GOT3 (cell line): ENCODE results near the gene HUNK.
A peak's percentile ranks its signal among the peaks of the same experiment; 100 is the strongest.
"Not testable (repeated sequence)": the region's sequence is repeated elsewhere in the genome, so short reads cannot be mapped to it uniquely, and the experiment has no call there.

Source experiments
- DNase-seq: peaks from one replicate; lab custom pipeline; 2025; ENCODE audit warnings: mixed read lengths; lab: John Stamatoyannopoulos, UW

HUNK gene

DNA sequence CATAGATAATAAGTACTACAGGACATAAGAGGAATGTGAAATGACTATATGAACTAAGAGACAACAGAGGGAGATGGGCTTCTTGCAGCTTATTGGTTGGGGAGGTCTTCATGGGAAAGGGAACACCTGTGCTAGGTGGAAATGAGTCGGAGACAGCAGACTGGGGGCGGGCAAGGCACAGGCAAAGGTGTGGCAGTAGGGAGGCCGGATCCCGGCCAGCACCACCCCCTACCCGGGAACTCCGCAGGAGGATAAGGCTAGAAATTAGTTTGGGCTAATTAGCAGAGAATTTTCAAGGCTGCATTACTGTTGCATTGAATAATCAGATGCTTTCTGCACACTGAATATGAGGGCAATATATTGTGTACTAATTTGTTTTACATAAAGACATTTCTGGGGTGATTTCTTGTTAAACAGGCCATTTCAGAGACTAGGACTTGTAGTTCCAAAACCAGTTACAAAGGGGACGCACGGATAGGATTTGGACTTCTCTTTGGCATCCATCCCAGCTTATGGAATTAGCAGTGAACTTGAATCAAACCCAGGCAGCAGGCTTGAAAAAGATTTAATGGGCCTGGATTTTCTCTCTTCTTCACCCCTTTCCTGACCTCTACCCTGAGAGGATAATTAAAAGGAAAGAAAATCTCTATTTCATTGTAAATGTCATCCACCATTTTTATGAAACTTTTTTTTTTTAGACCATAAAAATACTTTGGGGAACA, 2.2 kb upstream of the HUNK start:
- no peak for DNase-seq

DNA sequence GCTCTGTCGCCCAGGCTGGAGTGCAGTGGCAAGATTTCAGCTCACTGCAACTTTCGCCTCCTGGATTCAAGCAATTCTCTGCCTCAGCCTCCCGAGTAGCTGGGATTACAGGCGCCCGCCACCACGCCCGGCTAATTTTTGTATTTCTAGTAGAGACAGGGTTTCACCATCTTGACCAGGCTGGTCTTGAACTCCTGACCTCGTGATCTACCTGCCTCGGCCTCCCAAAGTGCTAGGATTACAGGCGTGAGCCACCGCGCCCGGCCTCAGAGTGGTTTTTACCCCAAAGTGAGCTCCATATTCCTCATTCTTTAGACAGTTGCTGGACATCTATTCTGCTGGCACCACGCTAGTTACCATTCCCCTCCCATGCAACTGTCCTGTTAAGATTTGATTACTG, 1.4 kb upstream of the HUNK start:
- not testable (repeated sequence) for DNase-seq

DNA sequence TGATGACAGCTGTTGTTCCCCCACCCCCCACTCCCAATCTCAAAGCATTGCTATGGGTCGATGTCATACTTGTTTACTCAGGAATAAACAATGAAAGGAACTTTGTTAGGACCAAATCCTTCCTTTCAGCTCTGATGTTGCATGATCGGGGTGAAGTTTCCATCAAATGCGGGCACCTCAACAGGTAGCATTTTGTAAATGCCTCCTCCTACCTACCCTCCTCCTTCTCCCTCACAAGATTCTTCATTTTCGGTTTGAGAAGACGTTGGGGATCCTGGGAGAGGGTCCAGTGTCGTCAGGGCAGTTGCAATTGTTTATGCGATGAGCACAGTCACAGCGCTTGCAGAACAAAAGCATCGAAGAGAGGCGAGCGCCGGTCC, 758 bp upstream of the HUNK start:
- no peak for DNase-seq

DNA sequence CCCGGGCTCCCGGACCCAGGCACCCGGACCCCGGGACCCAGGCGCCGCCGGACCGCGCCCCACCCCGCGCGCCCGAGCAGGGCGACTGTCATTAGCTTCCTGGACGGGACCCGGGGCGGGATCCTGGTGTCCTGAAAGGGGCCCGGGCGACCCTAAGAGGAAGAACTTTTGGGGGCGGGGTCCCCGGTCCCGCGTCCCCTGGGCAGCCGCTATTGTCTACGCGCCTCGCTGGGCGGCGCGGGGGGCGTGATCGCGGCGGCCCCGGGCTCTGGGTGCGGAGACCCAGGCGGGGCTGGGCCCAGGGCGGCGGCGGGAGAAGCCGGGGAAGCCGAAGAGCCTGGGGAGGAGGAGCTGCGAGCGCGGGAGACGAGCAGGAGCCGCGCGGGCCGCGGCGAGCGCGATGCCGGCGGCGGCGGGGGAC, 465 bp downstream of the HUNK start:
- no peak for DNase-seq

DNA sequence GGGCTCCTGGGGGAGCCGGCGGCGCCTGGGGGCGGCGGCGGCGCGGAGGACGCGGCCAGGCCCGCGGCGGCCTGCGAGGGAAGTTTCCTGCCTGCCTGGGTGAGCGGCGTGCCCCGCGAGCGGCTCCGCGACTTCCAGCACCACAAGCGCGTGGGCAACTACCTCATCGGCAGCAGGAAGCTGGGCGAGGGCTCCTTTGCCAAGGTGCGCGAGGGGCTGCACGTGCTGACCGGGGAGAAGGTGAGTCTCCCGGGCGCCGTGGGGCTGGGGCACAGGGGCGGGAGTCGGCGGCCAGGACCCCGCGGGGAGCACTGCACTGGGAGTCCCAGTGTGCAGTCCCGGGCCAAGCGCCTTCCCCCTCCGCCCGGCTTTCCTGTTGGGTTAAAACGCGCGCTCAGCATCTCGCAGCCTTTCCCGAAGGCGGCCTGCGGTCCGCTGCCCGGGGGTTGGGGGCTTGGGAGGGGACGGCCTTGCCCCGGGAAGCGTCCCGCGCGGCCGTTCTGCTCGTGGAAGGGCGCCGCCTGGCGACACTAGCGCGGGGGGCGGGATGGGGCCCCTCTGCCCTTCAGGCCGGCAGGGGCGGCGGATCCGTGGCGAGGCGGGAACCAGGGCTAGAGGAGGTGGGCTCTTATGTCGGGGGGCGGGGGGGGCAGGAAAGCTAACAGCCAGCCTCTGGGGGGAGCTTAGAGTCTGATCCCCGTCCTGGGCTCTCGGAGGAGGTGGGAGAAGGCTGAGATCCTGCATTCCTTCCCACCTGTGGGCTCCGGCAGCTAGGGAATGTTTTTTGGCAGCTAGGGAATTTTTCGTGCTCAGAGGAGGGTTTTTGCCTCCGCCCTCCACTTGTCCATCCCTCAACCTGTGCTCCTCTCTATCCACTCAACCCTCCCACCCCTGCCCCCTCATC, 1.1 kb downstream of the HUNK start:
- DNase-seq: peak; percentile 21

DNA sequence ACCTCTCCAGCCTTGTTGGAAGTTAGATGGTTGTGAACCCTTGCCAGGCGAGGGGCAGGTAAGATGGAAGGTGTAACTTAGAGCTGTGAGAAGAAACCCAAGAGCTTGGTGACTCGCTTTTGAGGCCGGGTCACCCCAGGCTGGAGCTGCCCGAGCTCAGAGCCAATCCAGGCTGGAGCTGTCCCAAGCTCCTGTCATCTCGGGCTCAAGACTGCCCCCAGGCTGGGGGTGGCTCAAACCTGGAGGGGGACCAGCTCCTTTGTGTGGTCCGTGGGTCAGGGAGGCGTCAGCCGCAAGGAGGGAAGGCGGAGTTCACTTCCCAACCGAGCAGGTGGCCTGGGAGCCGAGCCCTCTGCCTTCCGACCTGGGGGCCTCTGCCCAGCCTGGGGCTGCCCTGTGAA, 2.0 kb downstream of the HUNK start:
- DNase-seq: no peak

GRCh38 chr21:31875496-31876015, 2.7 kb downstream of the HUNK start:
- DNase-seq: no peak

DNA sequence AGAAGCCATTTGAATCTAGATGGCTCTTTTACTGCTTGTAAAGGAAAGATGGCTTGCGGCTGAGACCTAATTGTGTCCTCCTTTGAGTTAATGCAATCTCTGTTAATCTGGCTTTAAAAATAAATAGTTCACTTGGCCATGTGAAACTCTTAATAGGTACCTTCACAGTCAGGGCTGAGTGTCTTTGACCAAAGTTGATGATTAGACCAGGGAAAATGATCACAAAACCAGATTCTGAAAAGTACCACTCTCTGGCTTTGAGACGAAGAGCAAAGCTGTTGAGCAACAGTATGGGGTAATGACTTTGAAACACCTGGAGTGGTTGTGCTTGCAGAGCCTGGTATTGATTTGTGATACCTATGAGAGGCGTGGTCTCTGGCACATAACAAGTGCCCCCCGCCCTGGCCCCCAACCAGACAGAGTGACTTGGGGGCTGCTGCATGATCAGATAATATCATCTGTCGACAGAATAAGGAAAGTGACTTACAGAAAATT, 4.7 kb downstream of the HUNK start:
- DNase-seq: no peak

DNA sequence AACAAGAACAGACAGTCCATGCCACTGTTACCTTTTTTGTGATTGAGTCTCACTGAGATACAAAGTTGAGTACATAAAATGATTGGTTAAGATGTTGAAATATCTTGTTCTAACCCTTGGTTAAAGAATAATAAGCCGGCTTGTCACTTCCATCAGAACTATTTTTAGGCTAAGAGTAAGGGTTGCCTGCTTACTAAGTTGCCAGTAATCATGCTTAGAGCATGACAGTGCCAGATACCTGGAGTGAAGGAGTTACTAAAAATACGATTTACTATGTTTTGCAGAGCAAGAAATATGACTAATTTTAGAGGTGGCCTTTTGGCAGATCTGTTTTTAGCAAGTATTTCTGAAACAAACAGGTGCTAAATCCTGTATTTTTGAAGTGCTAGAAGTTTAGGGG, 6.0 kb downstream of the HUNK start:
- no peak for DNase-seq

GRCh38 chr21:31879241-31879650, 6.4 kb downstream of the HUNK start:
- DNase-seq: no peak

- DNase-seq: no peak
Measured at GRCh38 chr21:31879911-31880310, 7.1 kb downstream of the HUNK start.

GRCh38 chr21:31880816-31881215, 8.0 kb downstream of the HUNK start:
- no peak for DNase-seq

DNA sequence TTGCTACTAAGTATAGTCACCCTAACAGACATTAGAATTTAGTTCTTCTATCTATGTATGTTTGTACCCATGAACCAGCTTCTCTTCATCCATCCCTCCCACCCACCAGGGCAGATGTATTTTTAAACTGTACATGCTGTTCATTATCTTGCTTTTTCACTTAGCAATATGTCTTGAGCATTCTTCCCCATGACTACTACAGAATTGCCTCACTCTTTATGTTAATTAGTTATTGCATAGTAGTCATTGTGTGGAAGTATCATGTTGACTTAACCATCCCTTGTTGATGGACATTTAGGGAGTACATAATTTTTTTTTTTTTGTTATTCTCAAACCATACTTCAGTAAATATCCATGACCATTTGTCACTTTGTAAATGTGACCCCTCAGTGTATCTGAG, 9.9 kb downstream of the HUNK start:
- no peak for DNase-seq

DNA sequence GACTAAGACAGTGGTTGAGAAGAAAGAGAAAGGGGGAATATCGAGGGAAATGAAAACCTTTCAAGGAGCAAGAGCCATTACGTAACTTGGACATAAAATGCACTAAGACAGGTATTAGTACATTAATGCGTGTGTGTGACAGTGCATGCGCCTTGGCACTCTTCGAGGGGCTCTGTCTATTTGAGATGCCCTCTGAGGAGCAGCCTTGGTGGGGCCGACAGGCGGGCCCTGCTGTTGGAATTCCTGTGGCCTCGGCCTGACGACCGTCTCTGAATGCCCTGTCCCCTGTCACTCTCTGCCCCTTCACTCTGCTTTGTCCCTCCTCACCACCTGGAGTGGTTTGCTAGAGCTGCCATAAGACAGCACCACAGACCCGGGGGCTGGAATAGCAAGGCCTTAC, 12.3 kb downstream of the HUNK start:
- no peak for DNase-seq

DNA sequence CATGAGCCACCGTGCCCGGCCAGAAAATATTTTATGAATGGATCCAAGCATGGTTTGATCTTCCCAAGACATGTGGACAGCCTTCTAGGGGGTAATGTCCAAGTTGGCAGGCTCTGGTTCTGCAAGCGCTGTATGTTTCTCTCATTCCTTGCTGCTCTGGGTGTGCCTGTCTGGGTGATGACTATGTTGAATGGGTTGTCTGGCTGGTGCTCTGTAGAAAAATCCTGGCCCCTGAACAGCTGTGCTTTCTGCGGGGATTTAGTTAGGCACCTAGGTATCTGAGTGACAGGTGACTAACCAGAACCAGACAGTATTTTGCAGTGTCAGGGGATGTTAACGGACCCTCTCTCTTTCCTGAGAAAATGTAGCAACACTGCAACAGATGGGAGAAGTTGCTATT, 14.1 kb downstream of the HUNK start:
- no peak for DNase-seq

GRCh38 chr21:31887391-31887841, 14.6 kb downstream of the HUNK start:
- no peak for DNase-seq

GRCh38 chr21:31888936-31889371, 16.1 kb downstream of the HUNK start:
- no peak for DNase-seq

- DNase-seq: no peak
Measured at GRCh38 chr21:31889460-31889859, 16.6 kb downstream of the HUNK start.

DNA sequence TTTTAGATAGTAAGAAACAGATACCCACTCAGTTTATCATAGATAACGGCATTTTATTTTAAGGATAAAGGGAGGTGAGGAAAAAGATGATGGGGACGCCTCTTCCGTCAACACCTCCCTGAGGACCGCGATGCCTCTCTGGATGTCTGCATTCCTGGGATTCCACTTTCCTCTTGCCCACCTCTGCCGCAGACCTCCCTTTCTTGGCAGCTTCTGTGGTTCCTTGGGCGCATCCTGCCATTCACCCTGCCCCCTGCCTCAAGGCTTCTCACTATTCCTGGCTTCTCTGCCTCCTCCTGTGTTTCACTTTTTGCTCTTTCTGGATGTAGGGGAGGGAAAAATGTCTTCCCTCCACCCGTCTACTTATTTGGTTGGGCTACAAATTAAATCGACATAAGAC, 19.9 kb downstream of the HUNK start:
- DNase-seq: no peak

DNA sequence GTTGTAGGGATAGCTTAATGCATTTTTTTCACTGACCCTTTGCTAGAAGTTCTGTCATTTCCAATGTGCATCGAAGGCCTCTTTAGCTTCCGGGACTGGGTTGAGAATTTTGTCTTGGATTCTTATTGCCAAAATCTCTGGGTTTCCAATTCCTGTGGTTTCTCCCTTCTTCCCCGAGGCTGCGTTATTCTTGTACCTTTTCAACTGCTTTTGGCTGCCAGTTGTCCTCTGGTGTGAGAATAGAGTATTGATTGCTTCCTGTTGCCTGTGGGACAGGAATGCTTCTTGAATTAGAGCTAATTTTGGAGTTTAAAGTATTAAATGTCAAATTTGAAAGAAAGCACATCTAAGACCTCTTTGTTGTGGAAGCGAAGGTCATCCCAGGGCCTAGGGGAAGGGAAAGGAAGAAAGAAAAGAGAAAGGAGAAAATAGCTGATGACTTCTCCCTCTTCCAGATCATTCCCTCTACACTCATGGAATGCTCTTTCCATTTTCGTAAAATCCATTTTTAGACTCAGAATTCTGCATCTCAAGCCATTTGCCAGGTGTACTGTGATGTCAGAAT, 21.1 kb downstream of the HUNK start:
- DNase-seq: no peak

DNA sequence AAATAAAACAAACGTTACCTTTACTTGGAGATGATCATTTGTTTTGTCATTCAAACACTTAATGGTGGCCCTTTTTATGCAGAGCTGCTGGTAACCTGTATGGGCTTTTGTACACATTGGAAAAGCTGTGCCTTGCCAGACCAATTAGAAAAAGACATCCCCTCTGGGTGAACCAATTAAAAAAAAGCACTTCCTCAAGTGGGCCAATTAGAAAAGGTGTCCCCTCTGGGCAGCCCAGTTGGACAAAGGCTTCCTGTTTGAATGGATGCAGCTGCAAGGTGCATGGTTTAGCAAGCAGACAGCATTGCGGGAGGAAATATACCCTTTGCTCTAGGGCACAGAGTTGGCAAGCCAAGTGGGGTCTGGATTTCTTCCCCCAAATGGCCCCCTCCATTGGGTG, 21.6 kb downstream of the HUNK start:
- DNase-seq: no peak

- DNase-seq: no peak
Measured at GRCh38 chr21:31895077-31895835, 22.4 kb downstream of the HUNK start.
